Upper lobe of right lung (tissue), 1 donor: Measurements from ENCODE around the gene ZNF700. TPM values are rescaled to one million over a fixed set of nuclear protein-coding genes. Genes with fewer than 3 reads are reported as not detected.
"Not testable (repeated sequence)": the region's sequence is repeated elsewhere in the genome, so short reads cannot be mapped to it uniquely, and the experiment has no call there.

Experiments used
- ATAC-seq: fragments of 200-7000 bp; cut with Tn5 transposase; one replicate; pipeline ENCODE4 v1.9.1; 2020; ENCODE audit warnings: mild to moderate bottlenecking, moderate library complexity
- DNase-seq: peaks from one replicate; pipeline ENCODE4 v3.0.0-alpha.2; 2020
- H3K27ac ChIP-seq: fragments of 200-600 bp; one replicate; pipeline ENCODE4 v1.8.0; 2022
- H3K27me3 ChIP-seq: fragments of 200-600 bp; one replicate; pipeline ENCODE4 v1.8.0; 2022; ENCODE audit warnings: mild to moderate bottlenecking
- H3K36me3 ChIP-seq: fragments of 200-600 bp; one replicate; pipeline ENCODE4 v1.8.0; 2022
- H3K4me1 ChIP-seq: fragments of 200-600 bp; one replicate; pipeline ENCODE4 v1.8.0; 2022
- H3K4me3 ChIP-seq: fragments of 200-600 bp; one replicate; pipeline ENCODE4 v1.8.0; 2022; ENCODE audit warnings: mild to moderate bottlenecking
- H3K9me3 ChIP-seq: fragments of 200-600 bp; one replicate; pipeline ENCODE4 v1.8.0; 2022
- CTCF ChIP-seq: fragments of 200-600 bp; IDR thresholded peaks from one replicate; pipeline ENCODE4 v1.8.0; 2022; ENCODE audit warnings: antibody characterized with exemption
- intact Hi-C: fragments of 100-400 bp; cut with DNase I; formaldehyde crosslinking; loops from one replicate; pipeline ENCODE4 v1.11.0; 2022
- total RNA-seq: library from RNA; stranded (reverse); fragmentation: NEBNext Ultra II Directional; extraction: Animal tissue kit (Norgen Biotek cat#: 25700); gene quantifications from one replicate; pipeline ENCODE4 v1.2.1, GENCODE V29; 2021
- donor health status: DM: no; HTN: yes; CAD: no; lungs with severe emphysema.

The ZNF700 gene
- total RNA-seq, 1 donor from 2014 or later = 10.9 TPM

DNA sequence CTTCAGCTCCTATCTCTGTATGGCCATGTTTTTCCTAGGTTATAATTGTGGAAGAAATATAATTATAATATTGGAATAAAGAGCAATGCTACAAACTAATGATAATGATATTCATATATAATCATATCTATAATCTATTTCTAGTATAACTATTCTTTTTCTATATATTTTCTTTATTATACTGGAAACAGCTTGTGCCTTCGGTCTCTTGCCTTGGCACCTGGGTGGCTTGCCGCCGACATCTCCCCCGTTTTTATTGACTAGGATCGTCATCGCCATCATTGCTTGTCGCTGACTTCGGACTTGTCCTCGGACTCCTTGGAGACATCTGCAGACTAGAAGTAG is 64.2 kb downstream of the ZNF700 start:
- ATAC-seq (no peak), DNase-seq (no peak)
- Histone ChIP-seq H3K27me3 (no peaks in the 10 kb centered on the region), H3K36me3 (no peaks in the 10 kb centered on the region), H3K4me3 (peak overlapping the region; percentile 97), H3K27ac (no peak overlapping the region), H3K4me1 (no peaks in the 10 kb centered on the region), H3K9me3 (no peaks in the 10 kb centered on the region)
- intact Hi-C loops = no loop called here
- TF ChIP-seq CTCF = no peak

- ATAC-seq, intact Hi-C loops: not testable (repeated sequence)
Measured at GRCh38 chr19:11991921-11992320, 67.0 kb downstream of the ZNF700 start.

DNA sequence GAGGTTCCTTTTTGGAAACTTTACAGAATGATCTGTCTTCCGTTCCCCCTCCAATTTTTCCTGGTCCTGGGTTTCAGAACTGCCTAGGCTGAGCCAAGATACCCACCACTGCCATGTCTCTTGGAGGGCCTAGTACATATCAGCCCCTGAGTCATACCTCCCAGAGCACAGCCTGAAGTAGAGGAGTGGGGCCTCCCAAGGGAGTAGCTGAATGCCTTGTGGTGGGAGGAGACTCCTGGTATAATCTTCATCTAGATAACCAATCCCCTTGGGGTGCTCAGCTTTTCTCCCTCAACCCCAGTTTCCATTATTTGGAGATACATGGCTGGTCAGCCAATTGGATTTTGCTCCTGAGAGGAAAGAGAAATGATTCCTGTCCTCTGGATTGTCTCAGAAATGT is 70.3 kb downstream of the ZNF700 start:
- Histone ChIP-seq H3K9me3 (no peaks in the 10 kb centered on the region), H3K27me3 (no peaks in the 10 kb centered on the region), H3K4me1 (no peaks in the 10 kb centered on the region), H3K27ac (no peak overlapping the region), H3K4me3 (no peak overlapping the region), H3K36me3 (no peaks in the 10 kb centered on the region)
- DNase-seq (no peak), ATAC-seq (no peak)
- TF ChIP-seq CTCF = no peak
- intact Hi-C loops = no loop called here

More at GRCh38 chr19:11991921-11992320, 67.0 kb downstream of the ZNF700 start:
- H3K27ac ChIP-seq, H3K4me3 ChIP-seq, H3K9me3 ChIP-seq, H3K27me3 ChIP-seq, DNase-seq, H3K4me1 ChIP-seq, H3K36me3 ChIP-seq: not testable (repeated sequence)

Other genes starting within 250 kb of the ZNF700 start
- gene ZNF823, start 186.2 kb upstream of the ZNF700 start, total RNA-seq = 5.6 TPM
- 10.0 TPM for gene ZNF441, start 158.1 kb upstream of the ZNF700 start, total RNA-seq
- 1.9 TPM for gene ZNF491, start 126.6 kb upstream of the ZNF700 start, total RNA-seq
- 12.4 TPM for gene ZNF440, start 110.8 kb upstream of the ZNF700 start, total RNA-seq
- 9.4 TPM for gene ZNF439, start 76.4 kb upstream of the ZNF700 start, total RNA-seq
- gene ZNF69, start 37.3 kb upstream of the ZNF700 start, total RNA-seq = 12.2 TPM
- 5.2 TPM for gene ZNF763, start 39.9 kb downstream of the ZNF700 start, total RNA-seq
- 5.1 TPM for gene ZNF433, start 110.6 kb downstream of the ZNF700 start, total RNA-seq
- not detected for gene ZNF878, start 127.9 kb downstream of the ZNF700 start, total RNA-seq
- 12.0 TPM for gene ZNF844, start 139.6 kb downstream of the ZNF700 start, total RNA-seq
- gene ZNF20, start 215.2 kb downstream of the ZNF700 start, total RNA-seq = 3.3 TPM
- gene ZNF625, start 231.6 kb downstream of the ZNF700 start, total RNA-seq = 8.5 TPM
- gene ZNF136, start 238.0 kb downstream of the ZNF700 start, total RNA-seq = 14.4 TPM